ENCODE results near the gene AMPD2. TPM values are rescaled to one million over a fixed set of nuclear protein-coding genes. Genes with fewer than 3 reads are reported as not detected.

The AMPD2 gene
- total and polyA plus RNA-seq, 2 donors from 2014 or later: 21.1 to 55.3 TPM

GRCh38 chr1:109625601-109626560 lies 6.2 kb downstream of the AMPD2 start:
- Histone ChIP-seq H3K27ac (ENCODE audit: low read depth in 2 of 2, low read length in 2 of 2) (no peak overlapping the region), H3K4me1 (ENCODE audit: control insufficient read depth in 2 of 3, insufficient read depth in 2 of 3, low read depth in 1 of 3, low read length in 3 of 3) (peaks cover 0 to 24% (median 0%) of the 10 kb centered on the region in 3 donors), H3K27me3 (ENCODE audit: control insufficient read depth, insufficient read depth, low read length) (no peaks in the 10 kb centered on the region), H3K9me3 (ENCODE audit: control insufficient read depth in 2 of 3, insufficient read depth in 1 of 3, low read length in 3 of 3) (no peaks in the 10 kb centered on the region), H3K36me3 (ENCODE audit: control insufficient read depth in 2 of 3, insufficient read depth in 3 of 3, low read length in 3 of 3) (peaks cover 2 to 33% (median 14%) of the 10 kb centered on the region in 3 donors), H3K4me3 (ENCODE audit: low read length in 3 of 3) (no peak overlapping the region), H3K9ac (ENCODE audit: low read length in 3 of 3) (no peak overlapping the region)
- FAIRE-seq (no peak), DNase-seq (peak in 3 of 5 donors; percentile 44 to 80 (median 65))
- intact Hi-C loops (cut with DNase I): loop anchor here (10.0 kb wide), 1 partner anchor 91 kb away; the partner anchor contains the start of gene GPR61
- TF ChIP-seq CTCF (IDR thresholded peaks at IDR 0.05; ENCODE audit: borderline replicate concordance, extremely low read depth, insufficient read depth): no peak

GRCh38 chr1:109626682-109627408 lies 7.2 kb downstream of the AMPD2 start:
- Histone ChIP-seq H3K9me3 (ENCODE audit: control insufficient read depth in 2 of 3, insufficient read depth in 1 of 3, low read length in 3 of 3) (no peaks in the 10 kb centered on the region), H3K4me3 (ENCODE audit: low read length in 3 of 3) (no peak overlapping the region), H3K36me3 (ENCODE audit: control insufficient read depth in 2 of 3, insufficient read depth in 3 of 3, low read length in 3 of 3) (peaks cover 2 to 39% (median 17%) of the 10 kb centered on the region in 3 donors), H3K9ac (ENCODE audit: low read length in 3 of 3) (no peak overlapping the region), H3K27me3 (ENCODE audit: control insufficient read depth, insufficient read depth, low read length) (no peaks in the 10 kb centered on the region), H3K27ac (ENCODE audit: low read depth in 2 of 2, low read length in 2 of 2) (no peak overlapping the region), H3K4me1 (ENCODE audit: control insufficient read depth in 2 of 3, insufficient read depth in 2 of 3, low read depth in 1 of 3, low read length in 3 of 3) (peaks cover 0 to 16% (median 0%) of the 10 kb centered on the region in 3 donors)
- intact Hi-C loops (cut with DNase I): loop anchor here (10.0 kb wide), 1 partner anchor 92 kb away; the partner anchor contains the start of gene GPR61
- FAIRE-seq: no peak
- no peak for DNase-seq
- TF ChIP-seq CTCF (IDR thresholded peaks at IDR 0.05; ENCODE audit: borderline replicate concordance, extremely low read depth, insufficient read depth): no peak

GRCh38 chr1:109627692-109628399 lies 8.2 kb downstream of the AMPD2 start:
- no peak for FAIRE-seq
- H3K36me3 ChIP-seq (ENCODE audit: control insufficient read depth in 2 of 3, insufficient read depth in 3 of 3, low read length in 3 of 3): peaks cover 2 to 39% (median 17%) of the 10 kb centered on the region in 3 donors

More at GRCh38 chr1:109627692-109628399, 8.2 kb downstream of the AMPD2 start:
- intact Hi-C loops (cut with DNase I): loop anchor here (10.0 kb wide), 1 partner anchor 93 kb away; the partner anchor contains the start of gene GPR61
- no peaks in the 10 kb centered on the region for H3K9me3 ChIP-seq (ENCODE audit: control insufficient read depth in 2 of 3, insufficient read depth in 1 of 3, low read length in 3 of 3)
- no peak overlapping the region for H3K4me3 ChIP-seq (ENCODE audit: low read length in 3 of 3)
- no peak for TF ChIP-seq CTCF (IDR thresholded peaks at IDR 0.05; ENCODE audit: borderline replicate concordance, extremely low read depth, insufficient read depth)
- peaks cover 0 to 8% (median 0%) of the 10 kb centered on the region in 3 donors for H3K4me1 ChIP-seq (ENCODE audit: control insufficient read depth in 2 of 3, insufficient read depth in 2 of 3, low read depth in 1 of 3, low read length in 3 of 3)
- no peak overlapping the region for H3K9ac ChIP-seq (ENCODE audit: low read length in 3 of 3)
- H3K27me3 ChIP-seq (ENCODE audit: control insufficient read depth, insufficient read depth, low read length): no peaks in the 10 kb centered on the region
- H3K27ac ChIP-seq (ENCODE audit: low read depth in 2 of 2, low read length in 2 of 2): no peak overlapping the region
- DNase-seq: no peak
